Measurements from ENCODE around the gene LCE2A.

GRCh38 chr1:152658649-152659048 lies 39.5 kb upstream of the LCE2A start:
- TF ChIP-seq CTCF (IDR thresholded peaks at IDR 0.05) (no peak), EZH2 (IDR thresholded peaks at IDR 0.05) (no peak)

Data from neural progenitor cell (in vitro differentiated cells).